Subcutaneous adipose tissue (tissue), 4 donors: ENCODE measurements around the gene COBL. TPM values are rescaled to one million over a fixed set of nuclear protein-coding genes. Genes with fewer than 3 reads are reported as not detected.

ENCODE experiments used
- total RNA-seq, 4 donors: library from RNA; depleted of rRNA; stranded (reverse); fragments of >200 nt; gene quantifications; one replicate each; pipeline ENCODE4 v1.1.0, GENCODE V29; 2016
- TF ChIP-seq, protein P1 (sequence below): fragments of 450-650 bp; IDR thresholded peaks from one replicate; pipeline ENCODE4 v1.5.1; 2016; ENCODE audit warnings: low read depth, mild to moderate bottlenecking, control low read depth, antibody characterized with exemption, moderate library complexity

Gene COBL
- total RNA-seq, 4 donors from 2014 or later = 0.51 to 1.8 (median 0.93) TPM

- TF ChIP-seq, protein P1, sequence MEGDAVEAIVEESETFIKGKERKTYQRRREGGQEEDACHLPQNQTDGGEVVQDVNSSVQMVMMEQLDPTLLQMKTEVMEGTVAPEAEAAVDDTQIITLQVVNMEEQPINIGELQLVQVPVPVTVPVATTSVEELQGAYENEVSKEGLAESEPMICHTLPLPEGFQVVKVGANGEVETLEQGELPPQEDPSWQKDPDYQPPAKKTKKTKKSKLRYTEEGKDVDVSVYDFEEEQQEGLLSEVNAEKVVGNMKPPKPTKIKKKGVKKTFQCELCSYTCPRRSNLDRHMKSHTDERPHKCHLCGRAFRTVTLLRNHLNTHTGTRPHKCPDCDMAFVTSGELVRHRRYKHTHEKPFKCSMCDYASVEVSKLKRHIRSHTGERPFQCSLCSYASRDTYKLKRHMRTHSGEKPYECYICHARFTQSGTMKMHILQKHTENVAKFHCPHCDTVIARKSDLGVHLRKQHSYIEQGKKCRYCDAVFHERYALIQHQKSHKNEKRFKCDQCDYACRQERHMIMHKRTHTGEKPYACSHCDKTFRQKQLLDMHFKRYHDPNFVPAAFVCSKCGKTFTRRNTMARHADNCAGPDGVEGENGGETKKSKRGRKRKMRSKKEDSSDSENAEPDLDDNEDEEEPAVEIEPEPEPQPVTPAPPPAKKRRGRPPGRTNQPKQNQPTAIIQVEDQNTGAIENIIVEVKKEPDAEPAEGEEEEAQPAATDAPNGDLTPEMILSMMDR = no peak
Observed at GRCh38 chr7:51141451-51142003, 175.1 kb downstream of the COBL start.

- TF ChIP-seq, protein P1 = no peak
Observed at GRCh38 chr7:51140199-51141164, 176.1 kb downstream of the COBL start.

DNA sequence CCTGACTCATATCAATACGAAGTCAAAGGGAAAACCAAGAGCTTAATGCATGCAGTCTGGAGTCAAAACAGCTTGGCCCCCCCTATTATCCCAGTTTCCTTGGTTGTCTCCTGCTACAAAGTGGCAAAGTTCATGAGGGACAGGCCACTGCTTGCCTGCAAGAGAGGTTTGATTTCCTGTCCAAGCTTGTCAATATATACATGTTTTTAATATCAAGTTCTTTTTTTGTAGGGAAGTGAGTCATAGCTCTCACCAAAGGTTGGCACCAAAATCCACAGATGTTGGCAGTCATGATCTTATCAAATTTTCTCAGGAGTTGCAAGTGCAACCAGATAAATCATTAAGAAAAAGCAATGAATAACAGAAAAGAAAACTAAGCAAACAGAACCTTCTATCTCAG is 176.8 kb downstream of the COBL start:
- TF ChIP-seq, protein P1 = no peak

DNA sequence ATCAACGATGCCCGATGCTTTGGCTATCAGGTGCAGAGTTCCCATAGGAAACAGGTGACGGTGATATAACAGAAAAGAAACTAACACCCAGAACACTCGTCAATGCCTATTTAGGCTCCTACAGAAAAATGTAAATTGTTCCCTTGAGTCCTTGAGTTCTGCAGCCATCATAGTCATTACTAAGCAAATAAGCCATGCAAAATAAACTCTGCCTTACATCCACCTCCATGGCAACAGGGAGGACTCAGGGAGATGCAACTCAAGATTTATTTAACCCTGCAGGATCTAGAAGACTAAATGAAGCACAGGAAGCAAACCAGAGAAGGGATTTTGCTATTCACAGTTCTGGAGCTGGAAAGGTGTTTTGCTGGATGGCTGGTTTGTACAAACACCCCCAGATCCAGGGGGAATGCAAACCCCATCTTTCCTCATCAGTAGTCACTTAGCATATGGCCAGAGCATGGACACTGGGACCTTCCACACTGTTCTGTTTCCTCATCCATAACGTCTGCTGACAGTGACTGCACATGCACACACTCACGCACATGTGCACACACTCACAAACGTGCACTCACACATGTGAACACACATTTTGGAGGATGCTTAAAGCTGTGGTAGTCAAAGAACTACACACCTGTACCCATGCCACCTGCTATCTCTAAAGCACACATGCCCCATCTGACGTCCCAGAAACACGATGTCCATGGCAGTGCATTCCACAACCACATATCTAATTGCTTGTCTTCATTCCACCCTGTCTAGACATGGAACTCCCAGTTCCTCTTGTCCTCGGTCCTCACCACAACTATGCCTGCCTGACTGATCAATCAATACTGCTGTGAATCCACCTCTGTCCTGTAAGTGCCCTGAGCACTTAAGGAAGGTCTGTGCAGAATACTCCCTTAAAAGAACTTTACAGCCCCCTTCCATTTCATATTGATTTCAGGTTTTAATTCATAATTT is 178.2 kb downstream of the COBL start:
- TF ChIP-seq, protein P1 = no peak

DNA sequence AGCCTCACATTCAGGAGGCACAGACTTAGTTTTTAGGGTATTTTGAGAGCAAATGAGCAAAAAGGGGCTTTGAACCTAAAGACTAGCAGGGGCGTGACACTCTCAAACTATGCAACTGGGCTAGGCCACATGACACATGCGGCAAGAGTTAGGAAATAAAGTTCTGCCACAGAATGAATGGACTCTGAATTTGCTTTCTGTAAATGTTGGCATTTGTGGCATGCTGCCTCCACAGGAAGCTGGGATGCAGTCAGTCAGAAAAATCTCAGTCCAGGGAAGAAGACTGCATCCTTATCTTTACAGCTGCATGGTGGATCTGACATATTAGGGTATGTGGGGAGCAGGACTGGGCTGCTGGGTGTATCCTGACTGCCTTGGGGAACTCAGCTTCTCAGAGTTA is 181.0 kb downstream of the COBL start:
- TF ChIP-seq, protein P1 = no peak

DNA sequence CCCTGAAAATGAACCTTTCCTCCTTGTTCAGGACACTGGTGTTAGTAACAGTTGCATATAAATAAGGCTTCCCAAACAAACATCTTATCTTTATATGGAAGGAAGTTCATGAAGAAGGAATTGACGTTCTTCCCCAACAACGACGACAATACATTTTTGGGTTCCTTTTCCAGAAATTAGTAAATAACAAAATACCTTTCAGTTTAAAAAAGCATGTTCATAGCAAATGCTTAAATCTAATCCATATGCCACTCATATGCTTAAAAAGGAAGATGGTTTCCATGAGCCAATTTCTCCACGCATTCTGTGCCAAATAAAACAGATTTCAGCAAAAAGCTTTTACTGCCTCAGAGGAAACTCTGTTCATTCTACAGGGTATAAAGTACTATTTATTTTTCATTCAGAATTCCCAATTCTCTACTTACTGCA is 182.6 kb downstream of the COBL start:
- TF ChIP-seq, protein P1 = no peak
